Heart left ventricle (tissue), 16 donors: ENCODE results near the gene EVL. TPM values are rescaled to one million over a fixed set of nuclear protein-coding genes. Genes with fewer than 3 reads are reported as not detected.
"Not testable (repeated sequence)": the region's sequence is repeated elsewhere in the genome, so short reads cannot be mapped to it uniquely, and the experiment has no call there.

ENCODE experiments used
- ATAC-seq, 4 donors: fragments of 200-7000 bp; cut with Tn5 transposase; one replicate each; pipeline ENCODE4 v1.9.1; 2020 to 2022; ENCODE audit warnings: moderate library complexity in 4 of 4, mild to moderate bottlenecking in 3 of 4, moderate number of reproducible peaks in 1 of 4
- DNase-seq, 5 donors: peaks; one replicate each; pipeline ENCODE4 v3.0.0-alpha.2; 2020
- H3K27ac ChIP-seq, 12 donors: fragments of 200-600 bp; sonication (generic) in 4 of 12; one replicate each; pipeline versions ENCODE4 v1.5.0 to v1.8.0; 2016 to 2022; ENCODE audit warnings: mild to moderate bottlenecking in 2 of 12
- H3K27me3 ChIP-seq, 9 donors: fragments of 200-600 bp; sonication (generic) in 2 of 9; one replicate each; pipeline versions ENCODE4 v1.5.1 to v1.8.0; 2016 to 2022; ENCODE audit warnings: mild to moderate bottlenecking in 3 of 9
- H3K36me3 ChIP-seq, 9 donors: fragments of 200-600 bp; sonication (generic) in 2 of 9; one replicate each; pipeline versions ENCODE4 v1.5.0 to v1.8.0; 2018 to 2022; ENCODE audit warnings: mild to moderate bottlenecking in 2 of 9
- H3K4me1 ChIP-seq, 12 donors: fragments of 200-600 bp; sonication (generic) in 4 of 12; one replicate each; pipeline versions ENCODE4 v1.5.0 to v1.8.0; 2016 to 2022; ENCODE audit warnings: mild to moderate bottlenecking in 3 of 12
- H3K4me3 ChIP-seq, 12 donors: fragments of 200-600 bp; sonication (generic) in 4 of 12; one replicate each; pipeline versions ENCODE4 v1.5.0 to v1.8.0; 2017 to 2022; ENCODE audit warnings: mild to moderate bottlenecking in 9 of 12, moderate library complexity in 4 of 12
- H3K9me3 ChIP-seq, 12 donors: fragments of 200-600 bp; sonication (generic) in 4 of 12; one replicate each; pipeline versions ENCODE4 v1.5.0 to v1.8.0; 2016 to 2022; ENCODE audit warnings: mild to moderate bottlenecking in 1 of 12
- CTCF ChIP-seq, 12 donors: fragments of 200-600 bp; sonication (generic) in 4 of 12; IDR thresholded peaks; one replicate each; pipeline versions ENCODE4 v1.5.0 to v1.8.0; 2018 to 2022; ENCODE audit warnings: antibody characterized with exemption in 12 of 12, mild to moderate bottlenecking in 5 of 12
- POLR2A ChIP-seq, 2 donors: fragments of 450-650 bp; IDR thresholded peaks; one replicate each; pipeline ENCODE4 v1.6.1; 2017; ENCODE audit warnings: antibody characterized with exemption in 2 of 2, mild to moderate bottlenecking in 2 of 2, moderate library complexity in 2 of 2
- WGBS, 4 donors: extraction: QIAGEN DNeasy Blood & Tissue Kit in 2 of 4; methylation state at CpG; one replicate each; pipeline versions ENCODE4 v1.1.5 to v1.1.7; 2013 to 2018; 5-methylcytosine and 5-hydroxymethylcytosine counted together
- intact Hi-C, 10 donors: fragments of 100-400 bp; cut with DNase I; formaldehyde crosslinking; loops; one replicate each; pipeline versions ENCODE4 v1.11.1 to v1.14.2; 2022
- polyA plus RNA-seq, 2 donors: library from polyadenylated mRNA; stranded (reverse); fragments of 200-250 nt; gene quantifications; one replicate each; pipeline ENCODE4 v1.2.3, GENCODE V29; 2013
- total RNA-seq, 9 donors: library from RNA; depleted of rRNA in 2 of 9; stranded (reverse); fragments of >200 nt in 2 of 9; fragmentation: NEBNext Ultra II Directional in 3 of 9; extraction: Animal tissue kit (Norgen Biotek cat#: 25700) in 3 of 9; gene quantifications; one replicate each; pipeline versions ENCODE4 v1.1.0 to v1.2.4, GENCODE V29; 2016 to 2023
- donor health status: ischemic (EF 13 %, LVEDD 7.1; RV severe dilation, severe dysfunction).
- donor health status: healthy with polysubstance abuse.
- donor health status: DM: no; HTN: yes; CAD: no.
- donor health status: DM: no; HTN: no; CAD: no.
- donor health status: ischemic (EF 25% LVEDD 6.9; RV normal size, moderate dysfunction).
- donor health status: ischemic (EF 25% LVEDD 5.7; RV mildly dilated, moderate dysfunction).
- donor health status: healthy.
- donor health status: DM: yes; HTN: yes; CAD: no.
- donor health status: ischemic (EF 35%, LVEDD 5.7; RV mildly dilated, moderate dysfunction).
- donor health status: nonischemic (EF 11% LVEDD 7.7; RV severe dilation, severe dysfunction).
- donor health status: DM: yes; HTN: yes; CAD: no.
- donor health status: PGD.
- donor health status: ischemic (EF 29% LVEDD 5.4; RV normal size, mild dysfunction).
- donor health status: nonischemic (EF 23%, LVEDD 6.1; RV moderate dilation, normal function).

Gene EVL
- total and polyA plus RNA-seq, 11 donors, result 23.8 to 116 (median 39.9) TPM

DNA sequence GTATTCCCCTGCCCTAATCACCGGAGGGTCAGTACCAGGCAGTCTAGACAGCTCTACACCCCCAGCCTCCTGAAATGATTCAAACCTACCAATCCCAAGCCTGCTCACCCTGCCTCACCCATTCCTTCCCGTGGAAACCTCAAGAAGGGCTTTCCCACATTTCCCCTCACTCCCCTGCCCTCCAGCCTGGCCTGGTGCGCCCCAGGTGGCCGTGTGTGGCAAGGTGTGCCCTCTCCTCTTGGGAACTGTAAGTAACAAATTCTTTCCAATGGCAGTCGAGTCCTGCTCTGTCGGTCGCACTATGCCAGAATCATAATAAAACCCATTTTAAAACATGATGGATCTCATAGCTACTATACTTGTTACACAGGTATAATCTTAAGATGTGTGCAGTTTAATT, 108.1 kb downstream of the EVL start:
- H3K36me3 ChIP-seq, result no peaks in the 10 kb centered on the region
- H3K4me1 ChIP-seq, result peaks cover 0 to 3% (median 0%) of the 10 kb centered on the region in 12 donors
- no peak overlapping the region for H3K4me3 ChIP-seq
- intact Hi-C loops, result no loop called here
- no peaks in the 10 kb centered on the region for H3K9me3 ChIP-seq
- H3K27me3 ChIP-seq, result peaks cover 0 to 6% (median 0%) of the 10 kb centered on the region in 9 donors
- ATAC-seq (no peak), DNase-seq (no peak)
- no peak for TF ChIP-seq POLR2A (IDR thresholded peaks at IDR 0.05)
- TF ChIP-seq CTCF (IDR thresholded peaks at IDR 0.05), result no peak
- 62 to 87% (median 68%) methylated on average over 7 of the region's 7 CpGs for WGBS, 4 donors
- H3K27ac ChIP-seq, result no peak overlapping the region

GRCh38 chr14:100176811-100177327, 111.6 kb downstream of the EVL start:
- no peak for TF ChIP-seq POLR2A (IDR thresholded peaks at IDR 0.05)
- no peak for TF ChIP-seq CTCF (IDR thresholded peaks at IDR 0.05)
- Histone ChIP-seq H3K4me1 (no peaks in the 10 kb centered on the region), H3K36me3 (no peaks in the 10 kb centered on the region), H3K4me3 (no peak overlapping the region), H3K9me3 (no peaks in the 10 kb centered on the region), H3K27me3 (no peaks in the 10 kb centered on the region), H3K27ac (no peak overlapping the region)
- ATAC-seq (no peak), DNase-seq (no peak)
- 93 to 97% (median 95%) methylated on average over 14 of the region's 14 CpGs for WGBS, 4 donors
- intact Hi-C loops, result no loop called here

DNA sequence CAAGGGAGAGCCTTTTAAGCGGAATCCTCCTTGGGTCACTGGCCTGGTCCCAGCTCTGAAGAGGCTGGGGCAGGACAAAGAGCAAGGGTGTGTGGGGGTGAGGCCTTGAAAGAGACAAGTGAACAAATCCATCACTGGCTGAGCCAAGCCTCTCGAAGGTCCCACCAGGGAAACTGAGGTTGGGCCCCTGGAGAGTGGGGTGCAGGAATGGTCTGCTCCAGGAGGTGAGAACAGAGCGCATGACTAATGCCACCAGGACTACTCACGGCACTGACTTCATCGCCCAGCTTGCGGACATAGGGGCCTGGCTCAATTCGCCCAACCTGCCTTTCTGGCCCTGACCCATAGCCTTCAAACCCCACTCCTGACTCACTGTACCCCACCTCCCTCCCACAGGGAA, 113.5 kb downstream of the EVL start:
- no peak for TF ChIP-seq CTCF (IDR thresholded peaks at IDR 0.05)
- no peak for DNase-seq
- ATAC-seq, result no peak
- Histone ChIP-seq H3K4me1 (no peaks in the 10 kb centered on the region), H3K4me3 (no peak overlapping the region), H3K27ac (no peak overlapping the region), H3K9me3 (no peaks in the 10 kb centered on the region), H3K36me3 (no peaks in the 10 kb centered on the region), H3K27me3 (no peaks in the 10 kb centered on the region)
- 92 to 97% (median 96%) methylated on average over 7 of the region's 7 CpGs for WGBS, 4 donors
- intact Hi-C loops, result no loop called here

GRCh38 chr14:100180671-100181070, 115.4 kb downstream of the EVL start:
- intact Hi-C loops, H3K9me3 ChIP-seq, H3K27ac ChIP-seq, H3K4me1 ChIP-seq, H3K36me3 ChIP-seq, H3K4me3 ChIP-seq, ATAC-seq, DNase-seq, H3K27me3 ChIP-seq: not testable (repeated sequence)
- WGBS, 4 donors, result 95 to 100% (median 96%) methylated on average over 1 to 28 of the region's 30 CpGs

DNA sequence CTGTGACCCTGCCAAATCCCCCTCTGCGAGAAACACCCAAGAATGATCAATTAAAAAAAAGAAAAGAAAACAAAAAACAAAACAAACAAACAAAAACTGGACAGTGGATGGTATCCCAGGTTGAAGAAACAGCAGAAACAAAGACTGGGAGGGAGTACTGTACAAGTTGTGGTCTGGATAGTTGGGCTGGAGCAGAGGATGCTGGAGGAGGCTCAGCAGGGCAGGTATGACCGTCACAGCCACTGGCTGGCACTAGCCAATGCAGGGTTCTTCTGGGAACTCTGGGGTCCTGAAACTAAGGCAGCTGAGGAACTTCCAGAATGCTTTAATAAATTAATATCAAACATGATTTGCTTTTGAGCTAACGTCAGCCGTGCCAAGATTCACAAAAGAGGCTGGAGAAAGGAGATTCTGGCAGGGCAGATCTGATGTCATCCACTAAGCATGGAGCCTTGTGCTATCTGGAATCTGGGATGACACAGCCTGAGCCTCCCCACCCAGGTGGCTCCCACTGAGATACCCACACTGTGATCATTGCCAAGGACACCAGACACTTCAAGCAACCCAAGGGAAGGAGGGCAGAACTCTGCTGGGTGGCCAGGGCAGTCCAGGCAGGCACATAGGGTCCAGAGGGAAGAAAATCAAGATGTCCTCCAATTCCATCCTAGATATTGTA, 116.8 kb downstream of the EVL start:
- H3K27ac ChIP-seq, DNase-seq, H3K4me3 ChIP-seq, H3K9me3 ChIP-seq, H3K27me3 ChIP-seq, H3K36me3 ChIP-seq, intact Hi-C loops, ATAC-seq, H3K4me1 ChIP-seq: not testable (repeated sequence)
- 79 to 87% (median 85%) methylated on average over 4 of the region's 4 CpGs for WGBS, 4 donors
